ENCODE measurements around the gene CCL16. TPM values are rescaled to one million over a fixed set of nuclear protein-coding genes. Genes with fewer than 3 reads are reported as not detected.
"Not testable (repeated sequence)": the region's sequence is repeated elsewhere in the genome, so short reads cannot be mapped to it uniquely, and the experiment has no call there.

CCL16 gene
- total RNA-seq, 1 donor = not detected

GRCh38 chr17:36001862-36002603 lies 20.7 kb upstream of the CCL16 start:
- no peak overlapping the region for H3K4me3 ChIP-seq (ENCODE audit: low read depth, low read length)
- no peak for DNase-seq (ENCODE audit: low read depth)
- TF ChIP-seq, protein P1, sequence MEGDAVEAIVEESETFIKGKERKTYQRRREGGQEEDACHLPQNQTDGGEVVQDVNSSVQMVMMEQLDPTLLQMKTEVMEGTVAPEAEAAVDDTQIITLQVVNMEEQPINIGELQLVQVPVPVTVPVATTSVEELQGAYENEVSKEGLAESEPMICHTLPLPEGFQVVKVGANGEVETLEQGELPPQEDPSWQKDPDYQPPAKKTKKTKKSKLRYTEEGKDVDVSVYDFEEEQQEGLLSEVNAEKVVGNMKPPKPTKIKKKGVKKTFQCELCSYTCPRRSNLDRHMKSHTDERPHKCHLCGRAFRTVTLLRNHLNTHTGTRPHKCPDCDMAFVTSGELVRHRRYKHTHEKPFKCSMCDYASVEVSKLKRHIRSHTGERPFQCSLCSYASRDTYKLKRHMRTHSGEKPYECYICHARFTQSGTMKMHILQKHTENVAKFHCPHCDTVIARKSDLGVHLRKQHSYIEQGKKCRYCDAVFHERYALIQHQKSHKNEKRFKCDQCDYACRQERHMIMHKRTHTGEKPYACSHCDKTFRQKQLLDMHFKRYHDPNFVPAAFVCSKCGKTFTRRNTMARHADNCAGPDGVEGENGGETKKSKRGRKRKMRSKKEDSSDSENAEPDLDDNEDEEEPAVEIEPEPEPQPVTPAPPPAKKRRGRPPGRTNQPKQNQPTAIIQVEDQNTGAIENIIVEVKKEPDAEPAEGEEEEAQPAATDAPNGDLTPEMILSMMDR (IDR thresholded peaks at IDR 0.05; ENCODE audit: insufficient read depth, low read depth, low read length) = no peak

DNA sequence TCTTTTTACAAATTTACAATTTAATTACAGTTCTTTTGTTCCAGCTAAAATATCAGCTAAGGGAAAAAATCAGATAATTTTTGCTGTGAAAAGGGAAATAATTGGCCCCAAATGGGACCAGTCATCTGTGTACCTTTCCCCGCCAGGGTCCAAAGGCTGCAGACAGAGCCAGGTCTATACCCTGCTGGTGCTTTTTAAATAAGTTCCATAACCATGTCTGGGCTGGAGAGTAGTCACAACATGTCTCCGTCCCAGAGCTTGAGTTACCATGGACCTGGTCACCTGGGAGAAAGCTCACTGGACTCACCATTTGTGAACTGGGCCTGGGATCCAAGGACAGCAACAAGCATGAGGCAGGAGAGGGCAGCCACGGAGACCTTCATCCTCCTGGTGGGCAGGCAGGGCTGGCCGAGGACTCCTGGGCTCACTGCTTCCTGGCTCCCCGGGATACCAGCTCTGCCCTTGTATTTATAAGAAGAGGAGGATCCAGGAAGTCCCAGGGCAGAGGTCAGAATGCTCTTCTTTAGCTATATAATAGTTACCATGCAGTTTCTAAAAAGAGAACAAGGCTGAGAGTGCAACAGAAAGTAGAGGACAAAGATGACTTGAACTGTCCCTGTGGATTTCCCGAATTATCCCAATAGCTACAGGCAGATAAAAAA lies 19.9 kb upstream of the CCL16 start, which contains the start of gene CCL15:
TSS of gene CCL15 (minus strand) at position 444 of the 662 bp plus-strand sequence. CDS start at position 383, 61 bp downstream.
- TF ChIP-seq, protein P1 (IDR thresholded peaks at IDR 0.05; ENCODE audit: insufficient read depth, low read depth, low read length) = no peak
- H3K4me3 ChIP-seq (ENCODE audit: low read depth, low read length) = no peak within 1 kb of the TSS
- no peak for DNase-seq (ENCODE audit: low read depth)

- TF ChIP-seq, protein P1 (IDR thresholded peaks at IDR 0.05; ENCODE audit: insufficient read depth, low read depth, low read length) = no peak
- H3K4me3 ChIP-seq (ENCODE audit: low read depth, low read length) = no peak overlapping the region
- DNase-seq (ENCODE audit: low read depth) = no peak
Observed at GRCh38 chr17:36000732-36001109, 19.4 kb upstream of the CCL16 start.

- TF ChIP-seq, protein P1 (IDR thresholded peaks at IDR 0.05; ENCODE audit: insufficient read depth, low read depth, low read length) = no peak
- H3K4me3 ChIP-seq (ENCODE audit: low read depth, low read length) = no peak overlapping the region
- DNase-seq (ENCODE audit: low read depth) = no peak
Observed at GRCh38 chr17:35998756-35999155, 17.5 kb upstream of the CCL16 start.

GRCh38 chr17:35998018-35998545 lies 16.8 kb upstream of the CCL16 start:
- TF ChIP-seq, protein P1 (IDR thresholded peaks at IDR 0.05; ENCODE audit: insufficient read depth, low read depth, low read length) = no peak
- DNase-seq (ENCODE audit: low read depth) = no peak
- H3K4me3 ChIP-seq (ENCODE audit: low read depth, low read length) = no peak overlapping the region

DNA sequence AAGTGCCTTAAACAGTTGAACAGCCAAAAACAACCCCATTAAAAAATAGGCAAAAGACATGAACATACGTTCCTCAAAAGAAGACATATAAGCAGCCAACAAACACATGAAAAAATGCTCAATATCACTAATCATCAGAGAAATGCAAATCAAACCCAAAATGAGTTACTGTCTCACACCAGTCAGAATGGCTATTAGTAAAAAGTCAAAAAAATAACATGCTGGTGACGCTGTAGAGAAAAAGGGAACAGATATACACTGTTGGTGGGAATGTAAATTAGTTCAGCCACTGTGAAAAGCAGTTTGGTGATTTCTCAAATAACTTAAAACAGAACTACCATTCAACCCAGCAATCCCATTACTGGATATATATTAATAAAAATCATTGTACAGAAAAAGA lies 14.0 kb upstream of the CCL16 start:
- not testable (repeated sequence) for H3K4me3 ChIP-seq (ENCODE audit: low read depth, low read length); DNase-seq (ENCODE audit: low read depth)

DNA sequence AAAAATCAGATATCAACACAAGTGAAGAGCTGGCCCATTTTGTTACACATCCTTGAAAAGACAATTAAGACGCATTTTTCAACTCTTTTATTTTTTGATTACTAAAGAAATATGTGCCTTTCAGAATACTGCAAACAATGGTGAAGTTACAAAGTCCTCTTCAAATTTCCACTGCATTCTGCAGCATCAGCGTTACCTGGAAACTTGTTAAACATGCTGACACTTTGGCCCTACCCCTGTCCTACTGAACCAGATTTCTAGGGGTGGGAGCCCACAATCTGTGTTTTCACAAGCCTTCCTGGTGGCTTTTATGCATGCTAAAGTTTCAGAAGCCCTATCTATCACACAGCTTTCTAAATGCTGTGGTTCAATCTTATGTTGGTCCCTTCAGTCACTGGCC lies 9.8 kb upstream of the CCL16 start:
- TF ChIP-seq, protein P1 (IDR thresholded peaks at IDR 0.05; ENCODE audit: insufficient read depth, low read depth, low read length) = no peak
- DNase-seq (ENCODE audit: low read depth) = no peak
- H3K4me3 ChIP-seq (ENCODE audit: low read depth, low read length) = no peak overlapping the region

Data from fibroblast of villous mesenchyme (primary cell).